Transverse colon (tissue), 4 donors: ENCODE measurements around the gene CRABP1. TPM values are rescaled to one million over a fixed set of nuclear protein-coding genes. Genes with fewer than 3 reads are reported as not detected.

Experiments
- DNase-seq: peaks from one replicate; pipeline ENCODE4 v3.0.0-alpha.2; 2019
- H3K27ac ChIP-seq, 4 donors: fragments of 200-600 bp; sonication (generic); 2 replicates each; pipeline ENCODE4 v1.5.1; 2016 to 2018; ENCODE audit warnings: inconsistent platforms in 4 of 4
- H3K27me3 ChIP-seq: fragments of 200-600 bp; sonication (generic); 2 replicates; pipeline ENCODE4 v1.5.1; 2017; ENCODE audit warnings: inconsistent platforms
- H3K36me3 ChIP-seq, 4 donors: fragments of 200-600 bp; sonication (generic); 2 replicates each; pipeline ENCODE4 v1.5.1; 2017 to 2019; ENCODE audit warnings: inconsistent platforms in 4 of 4
- H3K4me1 ChIP-seq, 4 donors: fragments of 200-600 bp; sonication (generic); 2 replicates each; pipeline ENCODE4 v1.5.1; 2017 to 2020; ENCODE audit warnings: inconsistent platforms in 4 of 4
- H3K4me3 ChIP-seq, 4 donors: fragments of 200-600 bp; sonication (generic); 1 replicate in 1 of 4; 2 replicates in 3 of 4; pipeline versions ENCODE4 v1.5.1 to v1.6.1; 2017 to 2019; ENCODE audit warnings: inconsistent platforms in 4 of 4
- H3K9me3 ChIP-seq, 2 donors: fragments of 200-600 bp; sonication (generic); 2 replicates each; pipeline ENCODE4 v1.5.1; 2017 to 2019; ENCODE audit warnings: inconsistent platforms in 2 of 2
- CTCF ChIP-seq, 5 experiments: fragments of 200-600 bp in 3 of 5; fragments of 450-650 bp in 2 of 5; sonication (generic) in 3 of 5; IDR thresholded peaks; 1 replicate in 2 of 5; 2 replicates in 3 of 5; pipeline ENCODE4 v1.5.1; 2016 to 2017; ENCODE audit warnings: antibody characterized with exemption in 5 of 5, inconsistent platforms in 3 of 5, mild to moderate bottlenecking in 2 of 5, moderate library complexity in 1 of 5
- EP300 ChIP-seq: sonication (generic); formaldehyde crosslinking; IDR thresholded peaks from one replicate; pipeline ENCODE4 v1.6.1; 2017; ENCODE audit warnings: antibody characterized with exemption, low read depth
- POLR2A ChIP-seq: fragments of 450-650 bp; IDR thresholded peaks from one replicate; pipeline ENCODE4 v1.6.1; 2016; ENCODE audit warnings: antibody characterized with exemption, mild to moderate bottlenecking, moderate library complexity
- POLR2AphosphoS5 ChIP-seq, 3 donors: sonication (generic); formaldehyde crosslinking; IDR thresholded peaks; one replicate each; pipeline ENCODE4 v1.6.1; 2016; ENCODE audit warnings: antibody characterized with exemption in 3 of 3
- WGBS, 2 donors: methylation state at CpG; one replicate each; pipeline ENCODE4 v1.1.5; 2018; ENCODE audit warnings: low coverage in 1 of 2; 5-methylcytosine and 5-hydroxymethylcytosine counted together
- in situ Hi-C, 4 donors: fragments of 200-750 bp; cut with MboI; loops; one replicate each; pipeline versions ENCODE4 v1.15.0 to v1.15.1; 2017; ENCODE audit warnings: low sequenced_read_pairs in 3 of 4, low pct_ligation_motif_present in 1 of 4, low pct_unique_long_range_greater_than_20kb in 1 of 4
- intact Hi-C: fragments of 100-400 bp; cut with DNase I; formaldehyde crosslinking; loops from one replicate; pipeline ENCODE4 v1.15.1; 2023; ENCODE audit warnings: low total_unique reads
- total RNA-seq, 4 donors: library from RNA; depleted of rRNA; stranded (reverse); fragments of >200 nt; gene quantifications; one replicate each; pipeline ENCODE4 v1.1.0, GENCODE V29; 2016

The CRABP1 gene
- total RNA-seq, 4 donors from 2014 or later = 1.9 to 2.7 TPM; not detected in 2

GRCh38 chr15:78384651-78385050 is 44.5 kb downstream of the CRABP1 start:
- no peak for DNase-seq
- in situ Hi-C loops = no loop called here
- Histone ChIP-seq H3K27ac (no peak overlapping the region), H3K9me3 (no peaks in the 10 kb centered on the region), H3K4me3 (no peak overlapping the region), H3K4me1 (no peaks in the 10 kb centered on the region), H3K27me3 (no peaks in the 10 kb centered on the region), H3K36me3 (no peaks in the 10 kb centered on the region)
- TF ChIP-seq POLR2AphosphoS5 (IDR thresholded peaks at IDR 0.05) (no peak), CTCF (IDR thresholded peaks at IDR 0.05) (no peak), POLR2A (no peak), EP300 (no peak)
- intact Hi-C loops = no loop called here
- 88 to 89% methylated on average over 1 to 7 of the region's 7 CpGs for WGBS, 2 donors

GRCh38 chr15:78387246-78388037 is 47.3 kb downstream of the CRABP1 start:
- H3K9me3 ChIP-seq = no peaks in the 10 kb centered on the region
- 66 to 74% methylated on average over 5 to 6 of the region's 6 CpGs for WGBS, 2 donors
- TF ChIP-seq POLR2A (no peak), CTCF (IDR thresholded peaks at IDR 0.05) (no peak), POLR2AphosphoS5 (IDR thresholded peaks at IDR 0.05) (no peak), EP300 (no peak)
- H3K4me1 ChIP-seq = no peaks in the 10 kb centered on the region
- H3K36me3 ChIP-seq = no peaks in the 10 kb centered on the region
- H3K27me3 ChIP-seq = no peaks in the 10 kb centered on the region
- H3K4me3 ChIP-seq = no peak overlapping the region
- no peak overlapping the region for H3K27ac ChIP-seq
- intact Hi-C loops (no loop called here), in situ Hi-C loops (no loop called here)
- no peak for DNase-seq

- Histone ChIP-seq H3K27ac (no peak overlapping the region), H3K36me3 (no peaks in the 10 kb centered on the region), H3K4me3 (no peak overlapping the region), H3K9me3 (no peaks in the 10 kb centered on the region), H3K27me3 (no peaks in the 10 kb centered on the region), H3K4me1 (no peaks in the 10 kb centered on the region)
- no peak for TF ChIP-seq POLR2AphosphoS5 (IDR thresholded peaks at IDR 0.05)
- 82% methylated on average over 12 of the region's 12 CpGs; no CpG with 5 or more reads in 1 of the 2 donors for WGBS, 2 donors
- no peak for DNase-seq
- in situ Hi-C loops (no loop called here), intact Hi-C loops (no loop called here)
These were observed 48.7 kb downstream of the CRABP1 start for GRCh38 chr15:78388865-78389264.

- intact Hi-C loops (no loop called here), in situ Hi-C loops (no loop called here)
- no peak overlapping the region for H3K27ac ChIP-seq
- H3K4me1 ChIP-seq = no peaks in the 10 kb centered on the region
- no peaks in the 10 kb centered on the region for H3K27me3 ChIP-seq
- DNase-seq = no peak
- no peaks in the 10 kb centered on the region for H3K36me3 ChIP-seq
- no peaks in the 10 kb centered on the region for H3K9me3 ChIP-seq
- H3K4me3 ChIP-seq = no peak overlapping the region
- no peak for TF ChIP-seq POLR2AphosphoS5 (IDR thresholded peaks at IDR 0.05)
- TF ChIP-seq CTCF (IDR thresholded peaks at IDR 0.05) = no peak
- TF ChIP-seq POLR2A = no peak
- TF ChIP-seq EP300 = no peak
- 87% methylated on average over 7 of the region's 7 CpGs; no CpG with 5 or more reads in 1 of the 2 donors for WGBS, 2 donors
These were observed 49.2 kb downstream of the CRABP1 start for GRCh38 chr15:78389322-78389721.
